HepG2 (cell line): Measurements from ENCODE around the gene EPHB6. TPM values are rescaled to one million over a fixed set of nuclear protein-coding genes. Genes with fewer than 3 reads are reported as not detected.

Source experiments
- DMAP1 ChIP-seq: IDR thresholded peaks from 2 replicates; pipeline ENCODE4 v1.6.1; 2016
- ELF3 ChIP-seq: IDR thresholded peaks from 2 replicates; pipeline ENCODE4 v1.6.1; 2016; ENCODE audit warnings: missing genetic modification reagents, missing compliant biosample characterization
- HMGXB3 ChIP-seq: sonication (generic); formaldehyde crosslinking; IDR thresholded peaks from 2 replicates; pipeline ENCODE4 v1.4.0; 2020; ENCODE audit warnings: missing genetic modification reagents, borderline replicate concordance
- HNRNPUL1 ChIP-seq: fragments of 200-400 bp; formaldehyde crosslinking; IDR thresholded peaks from 2 replicates; pipeline ENCODE4 v1.6.1; 2017; ENCODE audit warnings: low read depth, mild to moderate bottlenecking, low read length, moderate library complexity
- KLF16 ChIP-seq, 2 experiments: sonication (generic) in 1 of 2; formaldehyde crosslinking in 1 of 2; IDR thresholded peaks; 2 replicates each; pipeline versions ENCODE4 v1.6.1 to v1.8.0; 2016 to 2023; ENCODE audit warnings: missing genetic modification reagents in 2 of 2, missing compliant biosample characterization in 1 of 2
- PLSCR1 ChIP-seq: sonication (generic); formaldehyde crosslinking; IDR thresholded peaks from 2 replicates; pipeline ENCODE4 v1.5.0; 2020; ENCODE audit warnings: missing genetic modification reagents, mild to moderate bottlenecking, borderline replicate concordance
- POGZ ChIP-seq: sonication (generic); formaldehyde crosslinking; IDR thresholded peaks from 2 replicates; pipeline ENCODE4 v1.4.0; 2020; ENCODE audit warnings: mild to moderate bottlenecking, missing genetic modification reagents
- RXRA ChIP-seq: sonication (generic); formaldehyde crosslinking; IDR thresholded peaks from 2 replicates; pipeline ENCODE4 v1.5.1; 2020; ENCODE audit warnings: missing genetic modification reagents
- ZNF224 ChIP-seq: sonication (generic); formaldehyde crosslinking; IDR thresholded peaks from 2 replicates; pipeline ENCODE4 v1.5.0; 2020; ENCODE audit warnings: mild to moderate bottlenecking, missing genetic modification reagents
- ZNF407 ChIP-seq: sonication (generic); formaldehyde crosslinking; IDR thresholded peaks from one replicate; pipeline ENCODE4 v1.5.1; 2020; ENCODE audit warnings: mild to moderate bottlenecking, missing genetic modification reagents; ENCODE audit errors: not compliant biosample characterization
- ZNF629 ChIP-seq: sonication (generic); formaldehyde crosslinking; conservative IDR thresholded peaks from 2 replicates; pipeline ENCODE4 v1.5.0; 2020; ENCODE audit warnings: missing genetic modification reagents
- ZNF816 ChIP-seq: sonication (generic); formaldehyde crosslinking; IDR thresholded peaks from 2 replicates; pipeline ENCODE4 v1.8.0; 2022; ENCODE audit warnings: missing genetic modification reagents, mild to moderate bottlenecking, borderline replicate concordance
- polyA plus RNA-seq, 8 experiments: library from polyadenylated mRNA; depleted of rRNA in 3 of 8; stranded (reverse) in 7 of 8; unstranded in 1 of 8; fragments of >200 nt; fragmentation: Illumina TruSeq in 4 of 8; extraction: Trizol in 4 of 8; gene quantifications; 2 replicates each; pipeline versions ENCODE4 v1.2.1 to v1.2.3, GENCODE V29; 2011 to 2016; ENCODE audit warnings: low read depth in 4 of 8, missing spikeins in 1 of 8, mixed read lengths in 1 of 8; ENCODE audit not compliant: insufficient read depth in 1 of 8
- total RNA-seq, 5 experiments: library from RNA; depleted of rRNA; stranded (reverse); fragments of >200 nt; fragmentation: Illumina TruSeq; extraction: Trizol; gene quantifications; 2 replicates each; pipeline ENCODE4 v1.2.3, GENCODE V29; 2016; ENCODE audit warnings: low read depth in 1 of 5

EPHB6 gene
- total and polyA plus RNA-seq, 2 of the 13 experiments (the other 11 are each of a cell fraction or from before 2014, with no cell fraction given) = not detected

- TF ChIP-seq ZNF407 (CRISPR knock-in tag) (no peak), ZNF224 (CRISPR knock-in tag) (no peak), DMAP1 (CRISPR knock-in tag) (no peak), ELF3 (no peak), PLSCR1 (CRISPR knock-in tag) (no peak), ZNF629 (CRISPR knock-in tag) (no peak), HNRNPUL1 (no peak), RXRA (CRISPR knock-in tag) (no peak), ZNF816 (no peak), KLF16 (CRISPR knock-in tag; IDR thresholded peaks at IDR 0.05) (no peak), POGZ (CRISPR knock-in tag) (no peak), HMGXB3 (CRISPR knock-in tag) (no peak)
- TF ChIP-seq, all 625 proteins: peak for 0
Observed at GRCh38 chr7:142867398-142868187, 12.7 kb downstream of the EPHB6 start (continued).
